Measurements from ENCODE around the gene NFILZ. TPM values are rescaled to one million over a fixed set of nuclear protein-coding genes. Genes with fewer than 3 reads are reported as not detected.

NFILZ gene
- total and polyA plus RNA-seq, 2 of the 8 experiments (the other 6 are each of a cell fraction or from before 2014, with no cell fraction given): not detected

- no peak overlapping the region for H3K56ac ChIP-seq (replicated peaks; ENCODE audit: insufficient read length, low read depth, low read length)
- H2BK120ac ChIP-seq (replicated peaks; ENCODE audit: low read depth, low read length): no peak overlapping the region
- no peak for TF ChIP-seq SP4 (IDR thresholded peaks at IDR 0.05; ENCODE audit: low read length)
- no peak for TF ChIP-seq CBX5 (IDR thresholded peaks at IDR 0.05; ENCODE audit: low read depth, low read length)
- no peak for TF ChIP-seq SRF (IDR thresholded peaks at IDR 0.05; ENCODE audit: low read depth, low read length)
- TF ChIP-seq RXRA (IDR thresholded peaks at IDR 0.05; ENCODE audit: insufficient read depth, low read depth, low read length): no peak
- no peak for TF ChIP-seq GABPA (IDR thresholded peaks at IDR 0.05; ENCODE audit: borderline replicate concordance, insufficient read depth, low read length)
- no peak for TF ChIP-seq SIX5 (IDR thresholded peaks at IDR 0.05; ENCODE audit: low read depth, low read length)
- no peak for TF ChIP-seq FOSL1 (IDR thresholded peaks at IDR 0.05; ENCODE audit: insufficient read depth, low read depth, low read length)
- TF ChIP-seq SIN3A (conservative IDR thresholded peaks at IDR 0.05 in 1 of 2, IDR thresholded peaks at IDR 0.05 in 1 of 2; ENCODE audit: low read depth in 1 of 2, low read length in 2 of 2): no peak
- H3K27ac ChIP-seq (ENCODE audit: low read depth, low read length): no peak overlapping the region
- H2AFZ ChIP-seq (ENCODE audit: low read length): no peak overlapping the region
- peaks cover 0 to 20% (median 5%) of the 10 kb centered on the region in 4 experiments; a peak in 5 of 8 replicates for H3K36me3 ChIP-seq (ENCODE audit: control insufficient read depth in 2 of 4, insufficient read depth in 4 of 4, low read length in 3 of 4)
- no peak overlapping the region for H4K91ac ChIP-seq (replicated peaks; ENCODE audit: insufficient read length, low read length)
- peaks cover 7 to 23% (median 13%) of the 10 kb centered on the region in 4 experiments for H3K4me1 ChIP-seq (replicated peaks in 1 of 4; ENCODE audit: control insufficient read depth in 3 of 4, insufficient read depth in 4 of 4, low read length in 3 of 4)
- H3K18ac ChIP-seq (ENCODE audit: extremely low read depth, low read length): no peak overlapping the region
- H3K23me2 ChIP-seq (ENCODE audit: low read depth, low read length): peaks cover 17% of the 10 kb centered on the region
- peaks cover 6% of the 10 kb centered on the region for H3K79me1 ChIP-seq (ENCODE audit: low read depth, low read length)
- no peak overlapping the region for H3K14ac ChIP-seq (ENCODE audit: insufficient read length)
- H2AK5ac ChIP-seq (ENCODE audit: low read depth, low read length): no peak overlapping the region
- peaks cover 0 to 6% of the 10 kb centered on the region in 2 experiments; a peak in 1 of 4 replicates for H3K79me2 ChIP-seq (ENCODE audit: control insufficient read depth in 1 of 2, insufficient read depth in 2 of 2, low read length in 2 of 2)
- WGBS, 2 experiments (ENCODE audit: extremely low coverage in 1 of 2, insufficient coverage in 1 of 2, insufficient read length in 1 of 2, insufficient replicate concordance in 2 of 2, low coverage in 1 of 2, low lambda C conversion rate in 2 of 2, missing lambda C conversion rate in 1 of 2): 91% methylated on average over 13 of the region's 17 CpGs; no CpG with 5 or more reads in 1 of the 2 experiments
- H4K8ac ChIP-seq (ENCODE audit: extremely low read depth, insufficient read depth, low read length): peak overlapping the region; percentile 87; the same call in 1 of the 2 replicates
- peaks cover 0 to 3% of the 10 kb centered on the region in 2 experiments for H4K20me1 ChIP-seq (replicated peaks in 1 of 2; ENCODE audit: control insufficient read depth in 1 of 2, insufficient read depth in 2 of 2, low read length in 2 of 2)
- H2BK5ac ChIP-seq (ENCODE audit: low read depth, low read length): no peak overlapping the region
- no peak overlapping the region for H3K23ac ChIP-seq (ENCODE audit: insufficient read length)
- FAIRE-seq (no peak), DNase-seq (ENCODE audit: low read depth in 1 of 2, low spot score in 2 of 2) (no peak)
- no peak overlapping the region for H2BK12ac ChIP-seq (ENCODE audit: low read depth, low read length)
- H2BK20ac ChIP-seq (ENCODE audit: low read length): no peak overlapping the region
- CTCF ChIA-PET (ENCODE audit: partially characterized antibody): interaction anchor here (1.3 to 2.2 kb wide), 4 partner anchors 10 to 20 kb away, joined by 5 to 8 read pairs (median 6); no protein-coding TSS in a partner anchor
- H3K9me3 ChIP-seq (ENCODE audit: insufficient read depth in 2 of 2, low read depth in 1 of 2, low read length in 1 of 2): peaks cover 5% of the 10 kb centered on the region in 2 experiments; a peak in 3 of 4 replicates
- no peak overlapping the region for H3K9ac ChIP-seq (replicated peaks in 1 of 4; ENCODE audit: extremely low read depth in 1 of 4, low read depth in 3 of 4, low read length in 3 of 4)
- H4K5ac ChIP-seq (ENCODE audit: insufficient read length, low read depth, low read length): no peak overlapping the region
- POLR2A ChIA-PET (ENCODE audit: partially characterized antibody): interaction anchor here (7.5 kb wide), 1 partner anchor 9 kb away, joined by 117 read pairs; no protein-coding TSS in a partner anchor
- no peak overlapping the region for H3K4me3 ChIP-seq (ENCODE audit: extremely low read depth in 1 of 4, insufficient read depth in 2 of 4, low read depth in 3 of 4, low read length in 4 of 4)
- H2BK15ac ChIP-seq (ENCODE audit: low read length): no peak overlapping the region
- no peak overlapping the region for H3K4ac ChIP-seq (replicated peaks; ENCODE audit: insufficient read length, low read depth, low read length)
- H3K27me3 ChIP-seq (replicated peaks in 1 of 4; ENCODE audit: control insufficient read depth in 3 of 4, extremely low read depth in 1 of 4, insufficient read depth in 3 of 4, low read length in 3 of 4): no peaks in the 10 kb centered on the region
- H3K4me2 ChIP-seq (ENCODE audit: insufficient read depth in 1 of 2, low read depth in 2 of 2, low read length in 2 of 2): no peak overlapping the region
These were observed 24.9 kb upstream of the NFILZ start for GRCh38 chr19:8605514-8605913.

Data from H1 (cell line).